ENCODE results near the gene EXOSC1. TPM values are rescaled to one million over a fixed set of nuclear protein-coding genes. Genes with fewer than 3 reads are reported as not detected.
A peak's percentile ranks its signal among the peaks of the same experiment; 100 is the strongest.
"Not testable (repeated sequence)": the region's sequence is repeated elsewhere in the genome, so short reads cannot be mapped to it uniquely, and the experiment has no call there.

The EXOSC1 gene, protein sequence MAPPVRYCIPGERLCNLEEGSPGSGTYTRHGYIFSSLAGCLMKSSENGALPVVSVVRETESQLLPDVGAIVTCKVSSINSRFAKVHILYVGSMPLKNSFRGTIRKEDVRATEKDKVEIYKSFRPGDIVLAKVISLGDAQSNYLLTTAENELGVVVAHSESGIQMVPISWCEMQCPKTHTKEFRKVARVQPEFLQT
- 10 to 100 TPM; 54.9 to 64.0 TPM for total RNA-seq

DNA sequence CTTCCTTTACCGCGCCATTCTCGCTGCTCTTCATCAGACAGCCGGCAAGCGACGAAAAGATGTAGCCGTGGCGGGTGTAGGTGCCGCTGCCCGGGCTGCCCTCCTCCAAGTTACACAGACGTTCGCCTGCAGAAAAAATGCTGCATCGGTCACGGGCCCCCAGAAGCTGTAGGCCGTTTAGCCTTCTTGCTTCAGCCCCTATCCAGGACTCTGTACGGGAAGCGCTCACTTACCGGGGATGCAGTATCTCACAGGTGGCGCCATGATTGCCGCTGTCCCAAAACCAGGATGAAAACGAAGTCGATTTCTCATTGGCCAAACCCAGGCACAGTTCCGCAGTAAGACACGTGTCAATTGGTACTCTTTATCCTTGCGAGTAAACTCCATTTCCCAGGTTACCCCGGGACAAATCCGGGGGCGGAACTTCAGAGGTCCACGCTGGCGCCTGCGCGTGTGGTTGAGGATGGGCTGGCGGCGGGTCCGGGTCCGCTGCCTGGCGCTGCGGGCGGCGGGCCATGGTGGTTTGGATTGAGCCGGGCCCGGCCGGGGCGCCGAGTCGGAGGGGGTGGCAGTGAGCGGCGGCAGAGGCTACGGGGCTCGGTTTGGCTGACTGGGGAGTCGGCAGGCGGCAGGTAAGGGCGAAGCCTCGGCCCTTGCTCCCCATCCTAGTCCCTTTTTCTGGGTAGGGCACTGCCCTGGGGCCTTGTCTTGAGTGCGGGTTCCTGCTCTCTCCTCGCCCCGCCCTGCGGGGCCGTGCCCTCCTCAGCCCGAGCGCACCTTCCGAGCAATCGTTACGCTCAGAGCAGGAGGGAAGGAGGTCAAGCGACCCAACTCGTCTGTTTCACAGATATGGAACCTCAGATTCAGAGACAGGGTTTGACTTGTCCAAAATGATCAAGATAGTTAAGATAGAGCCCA lies at the start of gene EXOSC1, which contains the start of gene ZDHHC16:
Gene EXOSC1, minus strand, starts transcription at position 285 of the 918 bp plus-strand sequence. Its CDS starts 21 bp downstream, at position 264.
Gene ZDHHC16, plus strand, starts transcription at position 454 of the 918 bp plus-strand sequence. CDS start 5,501 bp downstream, outside the sequence.
- DNase-seq, result peak; percentile 95
- Mint-ChIP-seq H3K36me3 (ENCODE audit: low read depth) (peaks cover 8% of the 10 kb centered on the region), H3K27me3 (ENCODE audit: low read depth) (no peaks in the 10 kb centered on the region), H3K4me3 (peak within 1 kb of the TSS; percentile 86), H3K27ac (peak within 1 kb of the TSS; percentile 80), H3K9me3 (no peaks in the 10 kb centered on the region), H3K4me1 (ENCODE audit: low read depth) (peaks cover 53% of the 10 kb centered on the region)
- CTCF ChIA-PET, result interaction anchor here (0.6 to 4.6 kb wide), 5 partner anchors 18 to 63 kb away, joined by 3 to 49 read pairs (median 8); no protein-coding TSS in a partner anchor
- intact Hi-C loops (cut with micrococcal nuclease), result loop anchor here (1.0 to 2.0 kb wide), 6 partner anchors 18 to 195 kb away; partner anchors contain the start of genes MMS19, PI4K2A, RRP12 and UBTD1

DNA sequence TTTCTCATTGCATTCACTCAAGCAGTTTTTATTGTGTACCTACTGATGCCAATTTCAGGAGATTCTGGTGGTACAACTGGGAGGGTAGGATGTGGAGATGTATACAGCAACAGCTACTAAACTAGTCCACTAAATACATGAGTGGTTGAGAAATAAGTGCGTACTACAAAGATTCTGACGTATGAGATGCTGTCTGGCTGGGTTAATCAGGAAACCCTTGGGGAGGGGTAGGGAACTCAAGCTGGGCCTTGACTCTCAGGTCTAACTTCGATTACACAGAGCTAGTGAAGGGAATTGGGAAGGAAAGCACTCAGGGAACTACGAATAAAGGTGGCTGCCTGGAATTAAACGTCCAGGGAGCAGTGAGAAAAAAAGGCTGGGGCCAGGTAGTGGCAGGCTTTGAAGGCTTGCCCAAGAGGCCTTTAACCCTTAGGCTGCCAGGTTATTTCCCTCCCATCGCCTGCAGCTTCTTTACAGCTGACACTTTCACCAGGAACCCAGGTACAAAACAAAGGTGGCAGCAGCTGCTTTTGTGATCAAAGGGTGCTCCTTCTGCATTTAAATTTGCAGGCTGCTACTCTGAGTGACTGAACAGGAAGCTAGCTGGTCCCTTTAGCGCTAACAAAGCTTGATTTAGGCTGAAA lies 49.2 kb upstream of the EXOSC1 start:
- peaks cover 56% of the 10 kb centered on the region for H3K4me1 Mint-ChIP-seq (ENCODE audit: low read depth)
- CTCF ChIA-PET, result interaction anchor here (0.8 to 1.1 kb wide), 4 partner anchors 15 to 84 kb away, joined by 3 read pairs; no protein-coding TSS in a partner anchor
- H3K4me3 Mint-ChIP-seq, result peak overlapping the region; percentile 16
- intact Hi-C loops (cut with micrococcal nuclease), result loop anchor here (5.0 kb wide), 1 partner anchor 908 kb away; the partner anchor contains the start of gene TM9SF3
- peak overlapping the region; percentile 57 for H3K27ac Mint-ChIP-seq
- peaks cover 11% of the 10 kb centered on the region for H3K36me3 Mint-ChIP-seq (ENCODE audit: low read depth)
- peak; percentile 24 for DNase-seq
- H3K27me3 Mint-ChIP-seq (ENCODE audit: low read depth), result peaks cover 5% of the 10 kb centered on the region
- H3K9me3 Mint-ChIP-seq, result no peaks in the 10 kb centered on the region

DNA sequence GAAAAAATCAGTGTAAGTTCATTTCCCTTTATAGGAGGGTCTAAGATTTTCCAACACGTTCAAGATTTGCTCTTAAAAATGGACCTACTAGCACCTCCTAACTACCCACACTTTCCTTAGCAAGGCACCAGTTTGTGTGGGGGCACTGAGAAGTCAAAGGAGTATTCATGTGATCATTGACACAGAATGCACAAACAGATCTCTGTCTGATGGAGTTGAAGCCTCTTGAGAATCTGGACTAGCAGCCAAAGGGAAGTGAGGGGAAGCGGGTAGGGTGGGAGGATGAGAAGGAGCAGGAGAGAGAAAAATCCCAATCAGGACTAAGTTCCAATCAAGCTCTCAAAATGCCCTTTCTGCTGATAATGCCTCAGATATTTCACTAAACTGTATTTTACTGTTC lies 48.3 kb upstream of the EXOSC1 start:
- Mint-ChIP-seq H3K9me3 (no peaks in the 10 kb centered on the region), H3K36me3 (ENCODE audit: low read depth) (peaks cover 11% of the 10 kb centered on the region), H3K27ac (no peak overlapping the region), H3K4me3 (no peak overlapping the region), H3K27me3 (ENCODE audit: low read depth) (no peaks in the 10 kb centered on the region), H3K4me1 (ENCODE audit: low read depth) (peaks cover 56% of the 10 kb centered on the region)
- no peak for DNase-seq
- intact Hi-C loops (cut with micrococcal nuclease), result no loop called here
- CTCF ChIA-PET, result interaction anchor here (0.8 to 1.1 kb wide), 3 partner anchors 58 to 83 kb away, joined by 3 read pairs; no protein-coding TSS in a partner anchor

DNA sequence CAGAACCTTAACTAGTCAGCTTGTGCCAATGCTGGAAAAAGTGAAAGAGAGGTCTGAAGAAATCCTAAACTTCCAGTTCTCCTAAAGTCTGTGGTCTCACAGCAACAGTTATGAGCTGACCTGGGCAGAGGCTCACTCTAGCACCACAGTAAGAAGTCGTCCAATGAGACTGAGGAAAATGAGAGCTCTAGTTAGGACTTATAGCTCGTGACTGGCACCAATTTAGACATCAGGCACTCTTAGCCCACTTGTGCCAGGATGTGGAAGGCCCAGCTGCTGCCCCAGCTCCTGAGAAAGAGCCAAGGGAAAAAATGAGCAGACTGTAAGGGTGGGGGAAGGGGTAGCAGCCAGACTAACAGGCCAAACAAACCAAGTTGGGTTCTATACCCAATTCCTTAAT lies 44.8 kb upstream of the EXOSC1 start:
- CTCF ChIA-PET, result interaction anchor here (1.3 kb wide), 1 partner anchor 64 kb away, joined by 3 read pairs; no protein-coding TSS in a partner anchor
- peaks cover 52% of the 10 kb centered on the region for H3K4me1 Mint-ChIP-seq (ENCODE audit: low read depth)
- no peaks in the 10 kb centered on the region for H3K27me3 Mint-ChIP-seq (ENCODE audit: low read depth)
- H3K9me3 Mint-ChIP-seq, result no peaks in the 10 kb centered on the region
- no peak overlapping the region for H3K4me3 Mint-ChIP-seq
- H3K36me3 Mint-ChIP-seq (ENCODE audit: low read depth), result peaks cover 13% of the 10 kb centered on the region
- H3K27ac Mint-ChIP-seq, result no peak overlapping the region
- no peak for DNase-seq
- intact Hi-C loops (cut with micrococcal nuclease), result no loop called here

DNA sequence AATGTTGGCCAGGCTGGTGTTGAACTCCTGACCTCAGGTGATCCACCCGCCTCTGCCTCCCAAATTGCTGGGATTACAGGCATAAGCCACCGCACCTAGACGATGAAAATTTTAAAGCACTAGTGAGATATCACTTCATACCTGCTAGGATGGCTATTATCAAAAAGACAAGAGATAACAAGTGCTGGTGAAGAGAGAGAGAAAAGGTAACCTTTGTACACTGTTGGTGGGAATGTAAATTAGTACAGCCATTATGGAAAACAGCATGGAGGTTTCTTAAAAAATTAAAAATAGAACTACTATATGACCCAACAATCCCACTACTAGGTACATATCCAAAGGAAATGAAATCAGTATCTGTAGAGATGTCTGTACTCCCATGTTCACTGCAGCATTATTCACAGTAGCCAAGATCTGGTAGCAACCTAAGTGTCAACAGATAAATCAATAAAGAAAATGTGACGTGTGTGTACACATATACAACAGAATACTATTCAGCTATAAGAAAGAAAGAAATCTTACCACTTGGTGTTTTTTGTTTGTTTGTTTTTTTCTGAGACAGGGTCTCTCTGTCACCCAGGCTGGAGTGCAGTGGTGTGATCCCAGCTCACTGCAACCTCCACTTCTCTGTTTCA lies 40.0 kb upstream of the EXOSC1 start:
- no peak for DNase-seq
- H3K36me3 Mint-ChIP-seq (ENCODE audit: low read depth), result peaks cover 13% of the 10 kb centered on the region
- no peaks in the 10 kb centered on the region for H3K27me3 Mint-ChIP-seq (ENCODE audit: low read depth)
- peaks cover 28% of the 10 kb centered on the region for H3K4me1 Mint-ChIP-seq (ENCODE audit: low read depth)
- no peaks in the 10 kb centered on the region for H3K9me3 Mint-ChIP-seq
- no peak overlapping the region for H3K4me3 Mint-ChIP-seq
- intact Hi-C loops (cut with micrococcal nuclease), result no loop called here
- CTCF ChIA-PET, result interaction anchor here (0.5 kb wide), 1 partner anchor 68 kb away, joined by 3 read pairs; no protein-coding TSS in a partner anchor
- H3K27ac Mint-ChIP-seq, result no peak overlapping the region

DNA sequence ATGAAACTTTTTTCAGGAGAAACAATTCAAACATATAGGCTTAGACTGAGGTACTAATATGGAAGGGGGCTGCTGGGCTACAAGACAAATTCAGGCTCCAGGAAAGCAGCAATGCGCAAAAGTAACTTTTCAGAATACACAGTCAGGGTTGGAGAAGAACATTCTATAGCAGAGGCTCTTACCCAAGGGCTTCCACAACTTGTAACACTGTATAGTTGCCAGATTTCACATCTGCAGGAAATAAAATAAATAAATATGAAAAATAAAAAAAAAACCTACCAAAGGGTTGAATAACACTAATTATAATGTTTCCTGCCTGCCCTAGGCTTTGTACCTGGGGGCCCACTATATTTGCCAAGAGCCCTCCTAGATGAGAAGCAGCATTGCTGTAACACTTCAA lies 38.1 kb upstream of the EXOSC1 start:
- peaks cover 21% of the 10 kb centered on the region for H3K36me3 Mint-ChIP-seq (ENCODE audit: low read depth)
- DNase-seq, result no peak
- intact Hi-C loops (cut with micrococcal nuclease), result no loop called here
- H3K9me3 Mint-ChIP-seq, result no peaks in the 10 kb centered on the region
- CTCF ChIA-PET, result interaction anchor here (0.6 kb wide), 1 partner anchor 10 kb away, joined by 5 read pairs; no protein-coding TSS in a partner anchor
- no peaks in the 10 kb centered on the region for H3K27me3 Mint-ChIP-seq (ENCODE audit: low read depth)
- H3K4me1 Mint-ChIP-seq (ENCODE audit: low read depth), result peaks cover 14% of the 10 kb centered on the region
- no peak overlapping the region for H3K4me3 Mint-ChIP-seq
- H3K27ac Mint-ChIP-seq, result no peak overlapping the region

DNA sequence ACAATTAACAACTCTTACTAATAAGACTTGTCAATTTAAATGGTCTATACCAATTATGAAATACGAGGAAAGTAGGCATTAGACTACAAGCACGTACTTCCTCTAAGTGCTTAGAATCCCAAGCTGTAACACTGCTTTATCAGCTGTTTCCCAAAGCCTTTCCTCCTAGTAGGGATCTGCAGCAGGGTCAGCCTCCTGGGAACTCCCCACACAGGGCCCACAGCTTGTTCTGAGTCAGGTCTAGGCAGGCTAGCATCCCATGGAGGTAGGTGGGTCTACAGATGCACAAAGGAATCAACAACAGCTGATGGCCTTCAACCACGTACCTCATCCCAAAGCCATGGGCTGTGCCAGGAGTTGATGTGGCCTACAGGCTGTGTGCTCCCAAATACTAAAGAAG lies 37.7 kb upstream of the EXOSC1 start:
- no peak for DNase-seq
- intact Hi-C loops (cut with micrococcal nuclease), result no loop called here
- CTCF ChIA-PET, result no interaction called here
- peaks cover 12% of the 10 kb centered on the region for H3K4me1 Mint-ChIP-seq (ENCODE audit: low read depth)
- peaks cover 21% of the 10 kb centered on the region for H3K36me3 Mint-ChIP-seq (ENCODE audit: low read depth)
- no peak overlapping the region for H3K27ac Mint-ChIP-seq
- no peaks in the 10 kb centered on the region for H3K27me3 Mint-ChIP-seq (ENCODE audit: low read depth)
- H3K4me3 Mint-ChIP-seq, result no peak overlapping the region
- no peaks in the 10 kb centered on the region for H3K9me3 Mint-ChIP-seq

DNA sequence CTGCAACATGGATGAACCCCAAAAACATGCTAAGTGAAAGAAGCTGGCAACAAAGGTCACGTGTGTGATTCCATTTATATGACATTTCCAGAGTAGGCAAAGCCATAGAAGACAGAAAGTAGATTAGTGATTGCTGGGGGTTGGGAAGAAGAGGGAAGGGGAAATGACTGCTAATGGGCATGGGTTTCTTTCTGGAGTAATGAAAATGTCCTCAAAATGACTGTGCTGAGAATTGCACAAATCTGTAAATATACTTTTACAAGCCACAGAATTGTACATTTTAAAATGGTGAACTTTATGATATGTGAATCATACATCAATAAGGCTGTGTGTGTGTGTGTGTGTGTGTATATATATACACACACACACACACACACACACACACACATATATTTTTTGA lies 36.6 kb upstream of the EXOSC1 start:
- CTCF ChIA-PET, result no interaction called here

DNA sequence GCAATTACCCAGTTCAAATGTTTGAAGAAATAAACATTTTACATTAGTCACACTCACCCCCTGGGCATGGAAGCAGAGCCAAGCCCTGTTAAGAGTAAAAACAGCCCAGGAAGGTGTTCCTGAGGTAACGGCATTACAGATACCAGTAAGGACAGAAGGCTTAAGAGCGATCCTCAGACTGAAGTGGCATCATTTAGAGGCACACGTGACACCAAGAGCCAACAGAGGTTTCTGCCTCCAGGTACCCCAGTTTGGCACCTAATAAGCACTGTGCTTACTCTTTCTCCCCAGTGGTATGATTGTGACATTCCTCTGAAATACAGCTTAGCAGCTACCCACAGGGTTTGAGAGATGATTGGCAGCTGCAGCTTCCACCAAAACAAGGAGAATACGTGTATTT lies 35.3 kb upstream of the EXOSC1 start:
- Mint-ChIP-seq H3K9me3 (no peaks in the 10 kb centered on the region), H3K27ac (no peak overlapping the region), H3K27me3 (ENCODE audit: low read depth) (no peaks in the 10 kb centered on the region), H3K4me3 (no peak overlapping the region), H3K4me1 (ENCODE audit: low read depth) (peaks cover 5% of the 10 kb centered on the region), H3K36me3 (ENCODE audit: low read depth) (peaks cover 29% of the 10 kb centered on the region)
- CTCF ChIA-PET, result no interaction called here
- intact Hi-C loops (cut with micrococcal nuclease), result no loop called here
- no peak for DNase-seq

More for the DNA sequence above, 36.6 kb upstream of the EXOSC1 start:
- Mint-ChIP-seq H3K27me3 (ENCODE audit: low read depth) (no peaks in the 10 kb centered on the region), H3K36me3 (ENCODE audit: low read depth) (peaks cover 25% of the 10 kb centered on the region), H3K27ac (no peak overlapping the region), H3K4me3 (no peak overlapping the region), H3K4me1 (ENCODE audit: low read depth) (peaks cover 9% of the 10 kb centered on the region), H3K9me3 (no peaks in the 10 kb centered on the region)
- intact Hi-C loops (cut with micrococcal nuclease), result no loop called here
- no peak for DNase-seq

DNA sequence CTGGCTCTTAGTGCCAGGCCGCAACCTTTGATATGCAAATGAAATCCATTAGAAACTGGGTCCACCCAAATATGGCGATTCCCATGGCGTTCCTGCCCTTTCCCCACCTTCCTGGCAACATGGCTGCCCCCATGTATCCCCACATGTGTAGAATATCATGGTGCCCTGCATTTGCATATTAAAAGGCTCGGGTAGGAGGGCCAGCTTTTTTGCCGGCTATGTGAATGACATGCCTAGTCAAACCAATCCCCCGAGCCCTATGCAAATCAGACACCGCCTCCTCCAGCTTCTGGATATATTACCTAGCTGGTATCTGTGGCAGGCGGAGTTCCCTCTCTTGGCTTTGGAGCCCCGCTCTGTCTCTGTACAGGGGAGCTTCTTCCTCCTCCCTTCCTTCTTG lies 34.1 kb upstream of the EXOSC1 start:
- Mint-ChIP-seq H3K27ac (no peak overlapping the region), H3K4me1 (ENCODE audit: low read depth) (no peaks in the 10 kb centered on the region), H3K9me3 (no peaks in the 10 kb centered on the region), H3K4me3 (no peak overlapping the region), H3K27me3 (ENCODE audit: low read depth) (no peaks in the 10 kb centered on the region), H3K36me3 (ENCODE audit: low read depth) (peaks cover 38% of the 10 kb centered on the region)
- CTCF ChIA-PET, result no interaction called here
- intact Hi-C loops (cut with micrococcal nuclease), result no loop called here
- DNase-seq, result no peak

DNA sequence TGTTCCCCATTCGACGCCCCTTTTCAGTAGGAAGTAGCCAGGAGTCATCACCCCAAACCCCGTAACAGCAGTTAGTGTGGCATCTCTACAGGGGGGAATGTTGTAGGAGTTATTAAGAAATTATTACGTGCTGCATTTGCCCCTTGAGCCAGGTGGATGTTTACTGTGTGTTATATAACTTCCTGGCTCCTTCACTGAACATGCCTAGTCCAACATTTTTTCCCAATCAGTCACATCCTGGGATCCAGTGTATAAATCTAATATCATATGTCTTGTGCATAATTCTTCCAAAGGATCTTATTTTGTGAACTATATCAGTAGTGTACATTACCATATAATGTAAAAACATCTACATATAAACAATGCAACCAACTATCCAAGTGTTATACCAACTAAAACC lies 33.6 kb upstream of the EXOSC1 start:
- H3K27ac Mint-ChIP-seq; H3K4me3 Mint-ChIP-seq; DNase-seq; H3K4me1 Mint-ChIP-seq (ENCODE audit: low read depth); H3K27me3 Mint-ChIP-seq (ENCODE audit: low read depth); H3K9me3 Mint-ChIP-seq; intact Hi-C loops (cut with micrococcal nuclease); CTCF ChIA-PET: not testable (repeated sequence)
- H3K36me3 Mint-ChIP-seq (ENCODE audit: low read depth), result peaks cover 40% of the 10 kb centered on the region
